ENCODE measurements around the gene TRPV3. TPM values are rescaled to one million over a fixed set of nuclear protein-coding genes. Genes with fewer than 3 reads are reported as not detected.

Gene TRPV3
- total and polyA plus RNA-seq, 2 donors (not counting 1 experiment from before 2014, with no cell fraction given), result 0.20 to 0.99 TPM

DNA sequence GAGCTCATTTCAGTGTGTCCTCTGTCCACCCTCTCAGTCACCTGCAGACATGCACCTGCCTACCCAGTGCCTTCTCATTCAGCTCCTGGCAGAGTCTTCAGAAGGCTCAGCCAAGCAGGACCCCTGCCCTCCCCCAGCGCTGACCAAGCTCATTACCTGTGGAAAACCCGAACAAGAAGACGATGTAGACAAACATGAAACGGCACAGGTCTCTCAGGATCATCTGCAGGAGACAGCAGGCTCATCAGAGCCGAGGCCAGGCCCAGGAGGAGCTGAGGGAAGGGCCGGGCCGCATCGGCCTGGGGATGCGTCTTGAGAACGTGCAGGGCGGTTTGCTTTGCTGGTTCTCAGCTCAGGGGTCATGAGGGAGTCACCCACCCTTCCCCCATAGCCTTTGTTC is 19.4 kb upstream of the TRPV3 start:
- no peak for TF ChIP-seq EZH2 (IDR thresholded peaks at IDR 0.05; ENCODE audit: low read length, missing control alignments)
- TF ChIP-seq, protein P1, sequence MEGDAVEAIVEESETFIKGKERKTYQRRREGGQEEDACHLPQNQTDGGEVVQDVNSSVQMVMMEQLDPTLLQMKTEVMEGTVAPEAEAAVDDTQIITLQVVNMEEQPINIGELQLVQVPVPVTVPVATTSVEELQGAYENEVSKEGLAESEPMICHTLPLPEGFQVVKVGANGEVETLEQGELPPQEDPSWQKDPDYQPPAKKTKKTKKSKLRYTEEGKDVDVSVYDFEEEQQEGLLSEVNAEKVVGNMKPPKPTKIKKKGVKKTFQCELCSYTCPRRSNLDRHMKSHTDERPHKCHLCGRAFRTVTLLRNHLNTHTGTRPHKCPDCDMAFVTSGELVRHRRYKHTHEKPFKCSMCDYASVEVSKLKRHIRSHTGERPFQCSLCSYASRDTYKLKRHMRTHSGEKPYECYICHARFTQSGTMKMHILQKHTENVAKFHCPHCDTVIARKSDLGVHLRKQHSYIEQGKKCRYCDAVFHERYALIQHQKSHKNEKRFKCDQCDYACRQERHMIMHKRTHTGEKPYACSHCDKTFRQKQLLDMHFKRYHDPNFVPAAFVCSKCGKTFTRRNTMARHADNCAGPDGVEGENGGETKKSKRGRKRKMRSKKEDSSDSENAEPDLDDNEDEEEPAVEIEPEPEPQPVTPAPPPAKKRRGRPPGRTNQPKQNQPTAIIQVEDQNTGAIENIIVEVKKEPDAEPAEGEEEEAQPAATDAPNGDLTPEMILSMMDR (conservative IDR thresholded peaks at IDR 0.05 in 1 of 2, IDR thresholded peaks at IDR 0.05 in 1 of 2; ENCODE audit: low read depth in 1 of 2, low read length in 2 of 2), result no peak
- H3K4me2 ChIP-seq (ENCODE audit: extremely low read depth, insufficient read depth, low read length), result no peak overlapping the region
- H4K20me1 ChIP-seq (ENCODE audit: control insufficient read depth, extremely low read depth, insufficient read depth, low read length), result no peaks in the 10 kb centered on the region
- H3K4me1 ChIP-seq (ENCODE audit: control insufficient read depth, extremely low read depth, insufficient read depth, low read length), result no peaks in the 10 kb centered on the region
- no peak overlapping the region for H2AFZ ChIP-seq (ENCODE audit: low read length)
- no peaks in the 10 kb centered on the region for H3K27me3 ChIP-seq (ENCODE audit: control insufficient read depth, insufficient read depth, low read length)
- no peak for DNase-seq (ENCODE audit: low read depth in 2 of 2)
- H3K79me2 ChIP-seq (ENCODE audit: control insufficient read depth, insufficient read depth, low read length), result no peaks in the 10 kb centered on the region
- H3K27ac ChIP-seq (ENCODE audit: insufficient read depth, low read length), result no peak overlapping the region
- peaks cover 2% of the 10 kb centered on the region for H3K36me3 ChIP-seq (ENCODE audit: control insufficient read depth, insufficient read depth, low read length)
- no peak overlapping the region for H3K4me3 ChIP-seq (replicated peaks in 1 of 4; ENCODE audit: control extremely low read depth in 1 of 4, insufficient read depth in 1 of 4, low read depth in 3 of 4, low read length in 4 of 4)
- H3K9ac ChIP-seq (ENCODE audit: insufficient read depth, low read length), result no peak overlapping the region
- no peaks in the 10 kb centered on the region for H3K9me3 ChIP-seq (ENCODE audit: control insufficient read depth, insufficient read depth, low read depth, low read length)

DNA sequence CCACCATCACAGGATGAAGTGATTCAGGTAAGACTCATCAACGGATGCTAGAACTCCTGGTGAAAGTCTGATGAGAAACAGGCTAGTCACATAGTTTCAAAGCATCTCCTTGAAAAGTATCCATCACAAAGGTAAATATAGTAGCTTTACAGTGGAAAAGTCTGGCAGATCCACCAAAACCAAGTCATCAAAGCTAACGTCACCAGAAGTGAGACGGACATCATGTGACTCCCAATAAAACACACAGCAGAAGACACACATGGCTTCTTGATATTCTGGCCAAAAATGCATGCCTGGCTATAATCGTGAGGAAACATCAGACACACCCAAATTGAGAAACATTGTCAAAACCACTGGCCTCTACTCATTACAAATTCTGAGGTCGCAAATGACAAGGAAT is 17.9 kb upstream of the TRPV3 start:
- Histone ChIP-seq H3K79me2 (ENCODE audit: control insufficient read depth, insufficient read depth, low read length) (no peaks in the 10 kb centered on the region), H3K27ac (ENCODE audit: insufficient read depth, low read length) (no peak overlapping the region), H3K36me3 (ENCODE audit: control insufficient read depth, insufficient read depth, low read length) (peaks cover 2% of the 10 kb centered on the region), H3K9ac (ENCODE audit: insufficient read depth, low read length) (no peak overlapping the region), H3K4me3 (replicated peaks in 1 of 4; ENCODE audit: control extremely low read depth in 1 of 4, insufficient read depth in 1 of 4, low read depth in 3 of 4, low read length in 4 of 4) (no peak overlapping the region), H3K9me3 (ENCODE audit: control insufficient read depth, insufficient read depth, low read depth, low read length) (no peaks in the 10 kb centered on the region), H3K4me1 (ENCODE audit: control insufficient read depth, extremely low read depth, insufficient read depth, low read length) (no peaks in the 10 kb centered on the region), H4K20me1 (ENCODE audit: control insufficient read depth, extremely low read depth, insufficient read depth, low read length) (no peaks in the 10 kb centered on the region), H3K4me2 (ENCODE audit: extremely low read depth, insufficient read depth, low read length) (no peak overlapping the region), H2AFZ (ENCODE audit: low read length) (no peak overlapping the region), H3K27me3 (ENCODE audit: control insufficient read depth, insufficient read depth, low read length) (no peaks in the 10 kb centered on the region)
- no peak for TF ChIP-seq EZH2 (IDR thresholded peaks at IDR 0.05; ENCODE audit: low read length, missing control alignments)
- TF ChIP-seq, protein P1 (conservative IDR thresholded peaks at IDR 0.05 in 1 of 2, IDR thresholded peaks at IDR 0.05 in 1 of 2; ENCODE audit: low read depth in 1 of 2, low read length in 2 of 2), result no peak
- DNase-seq (ENCODE audit: low read depth in 2 of 2), result peak; percentile 41 to 48

DNA sequence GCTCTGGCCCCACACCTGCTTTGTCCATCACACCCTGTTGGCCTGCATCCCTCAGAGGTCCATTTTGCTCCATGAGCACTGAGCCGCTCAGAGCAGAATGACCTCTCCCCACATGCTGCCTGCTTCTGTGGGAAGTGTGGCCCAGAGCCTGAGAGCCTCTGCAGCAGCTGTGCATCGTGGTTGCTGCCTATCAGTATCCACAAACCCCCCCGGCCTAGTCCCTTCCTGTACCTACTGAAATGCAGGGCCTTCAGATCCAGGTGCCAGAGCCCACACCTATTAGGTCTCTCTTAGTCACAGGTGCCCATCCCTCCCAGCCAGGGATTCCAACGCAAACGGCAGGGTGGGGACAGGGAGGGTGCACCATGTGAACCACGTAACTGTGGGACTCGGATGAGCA is 16.6 kb upstream of the TRPV3 start:
- Histone ChIP-seq H2AFZ (ENCODE audit: low read length) (no peak overlapping the region), H3K36me3 (ENCODE audit: control insufficient read depth, insufficient read depth, low read length) (no peaks in the 10 kb centered on the region), H3K27me3 (ENCODE audit: control insufficient read depth, insufficient read depth, low read length) (no peaks in the 10 kb centered on the region), H4K20me1 (ENCODE audit: control insufficient read depth, extremely low read depth, insufficient read depth, low read length) (no peaks in the 10 kb centered on the region), H3K4me1 (ENCODE audit: control insufficient read depth, extremely low read depth, insufficient read depth, low read length) (no peaks in the 10 kb centered on the region), H3K9me3 (ENCODE audit: control insufficient read depth, insufficient read depth, low read depth, low read length) (no peaks in the 10 kb centered on the region), H3K4me2 (ENCODE audit: extremely low read depth, insufficient read depth, low read length) (no peak overlapping the region), H3K27ac (ENCODE audit: insufficient read depth, low read length) (no peak overlapping the region), H3K9ac (ENCODE audit: insufficient read depth, low read length) (no peak overlapping the region), H3K4me3 (replicated peaks in 1 of 4; ENCODE audit: control extremely low read depth in 1 of 4, insufficient read depth in 1 of 4, low read depth in 3 of 4, low read length in 4 of 4) (no peak overlapping the region), H3K79me2 (ENCODE audit: control insufficient read depth, insufficient read depth, low read length) (no peaks in the 10 kb centered on the region)
- no peak for DNase-seq (ENCODE audit: low read depth in 2 of 2)
- TF ChIP-seq, protein P1 (conservative IDR thresholded peaks at IDR 0.05 in 1 of 2, IDR thresholded peaks at IDR 0.05 in 1 of 2; ENCODE audit: low read depth in 1 of 2, low read length in 2 of 2), result no peak
- TF ChIP-seq EZH2 (IDR thresholded peaks at IDR 0.05; ENCODE audit: low read length, missing control alignments), result no peak
